Ishikawa (cell line): Measurements from ENCODE around the gene SLC26A6.

Experiments
- CEBPB ChIP-seq: IDR thresholded peaks from 2 replicates; pipeline ENCODE4 v1.6.1; 2012
- CREB1 ChIP-seq: IDR thresholded peaks from 2 replicates; pipeline ENCODE4 v1.6.1; 2012; ENCODE audit warnings: low read depth
- EGR1 ChIP-seq: IDR thresholded peaks from 2 replicates; pipeline ENCODE4 v1.6.1; 2012
- EP300 ChIP-seq: IDR thresholded peaks from 2 replicates; pipeline ENCODE4 v1.6.1; 2012; ENCODE audit warnings: borderline replicate concordance
- FOXM1 ChIP-seq: IDR thresholded peaks from 2 replicates; pipeline ENCODE4 v1.6.1; 2012; ENCODE audit warnings: low read depth, borderline replicate concordance
- NFIC ChIP-seq: IDR thresholded peaks from 2 replicates; pipeline ENCODE4 v1.6.1; 2012
- RAD21 ChIP-seq: IDR thresholded peaks from 2 replicates; pipeline ENCODE4 v1.6.1; 2012; ENCODE audit warnings: low read depth
- TAF1 ChIP-seq: IDR thresholded peaks from 2 replicates; pipeline ENCODE4 v1.6.1; 2012; ENCODE audit warnings: low read depth, mild to moderate bottlenecking
- TEAD4 ChIP-seq: IDR thresholded peaks from 2 replicates; pipeline ENCODE4 v1.6.1; 2012
- YY1 ChIP-seq: IDR thresholded peaks from 2 replicates; pipeline ENCODE4 v1.6.1; 2012; ENCODE audit warnings: low read depth
- ZBTB7A ChIP-seq: IDR thresholded peaks from 2 replicates; pipeline ENCODE4 v1.6.1; 2012; ENCODE audit warnings: low read depth
- TF ChIP-seq, protein P1 (sequence below): IDR thresholded peaks from 2 replicates; pipeline ENCODE4 v1.6.1; 2012; ENCODE audit warnings: low read depth, mild to moderate bottlenecking
- TF ChIP-seq, protein P2 (sequence below): IDR thresholded peaks from 2 replicates; pipeline ENCODE4 v1.6.1; 2012
- TF ChIP-seq, protein P3 (sequence below): IDR thresholded peaks from 2 replicates; pipeline ENCODE4 v1.6.1; 2012

DNA sequence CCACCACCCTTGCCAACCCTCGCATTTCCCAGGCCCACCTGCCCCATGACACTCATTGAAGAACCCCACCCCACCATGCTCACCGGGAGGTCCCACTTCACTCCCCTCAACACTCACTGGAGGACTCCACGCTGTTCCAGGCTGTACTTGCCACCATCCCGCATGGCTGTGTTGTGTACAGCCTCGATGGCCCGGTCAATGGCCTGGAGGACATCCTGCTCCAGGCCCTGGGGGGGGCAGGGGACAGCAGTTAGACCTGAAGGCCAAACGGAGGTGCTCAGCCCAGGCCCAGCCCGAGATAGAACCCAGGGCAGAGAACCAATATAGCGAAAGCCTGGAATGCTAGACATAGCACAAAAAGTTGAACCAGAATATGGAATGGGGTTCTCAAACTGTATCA, 47.5 kb upstream of the SLC26A6 start:
- TF ChIP-seq EP300 (no peak), FOXM1 (no peak), NFIC (no peak), CREB1 (no peak), YY1 (no peak), TEAD4 (no peak), EGR1 (no peak), ZBTB7A (no peak), RAD21 (no peak), TAF1 (no peak), CEBPB (no peak)
- TF ChIP-seq, protein P1, sequence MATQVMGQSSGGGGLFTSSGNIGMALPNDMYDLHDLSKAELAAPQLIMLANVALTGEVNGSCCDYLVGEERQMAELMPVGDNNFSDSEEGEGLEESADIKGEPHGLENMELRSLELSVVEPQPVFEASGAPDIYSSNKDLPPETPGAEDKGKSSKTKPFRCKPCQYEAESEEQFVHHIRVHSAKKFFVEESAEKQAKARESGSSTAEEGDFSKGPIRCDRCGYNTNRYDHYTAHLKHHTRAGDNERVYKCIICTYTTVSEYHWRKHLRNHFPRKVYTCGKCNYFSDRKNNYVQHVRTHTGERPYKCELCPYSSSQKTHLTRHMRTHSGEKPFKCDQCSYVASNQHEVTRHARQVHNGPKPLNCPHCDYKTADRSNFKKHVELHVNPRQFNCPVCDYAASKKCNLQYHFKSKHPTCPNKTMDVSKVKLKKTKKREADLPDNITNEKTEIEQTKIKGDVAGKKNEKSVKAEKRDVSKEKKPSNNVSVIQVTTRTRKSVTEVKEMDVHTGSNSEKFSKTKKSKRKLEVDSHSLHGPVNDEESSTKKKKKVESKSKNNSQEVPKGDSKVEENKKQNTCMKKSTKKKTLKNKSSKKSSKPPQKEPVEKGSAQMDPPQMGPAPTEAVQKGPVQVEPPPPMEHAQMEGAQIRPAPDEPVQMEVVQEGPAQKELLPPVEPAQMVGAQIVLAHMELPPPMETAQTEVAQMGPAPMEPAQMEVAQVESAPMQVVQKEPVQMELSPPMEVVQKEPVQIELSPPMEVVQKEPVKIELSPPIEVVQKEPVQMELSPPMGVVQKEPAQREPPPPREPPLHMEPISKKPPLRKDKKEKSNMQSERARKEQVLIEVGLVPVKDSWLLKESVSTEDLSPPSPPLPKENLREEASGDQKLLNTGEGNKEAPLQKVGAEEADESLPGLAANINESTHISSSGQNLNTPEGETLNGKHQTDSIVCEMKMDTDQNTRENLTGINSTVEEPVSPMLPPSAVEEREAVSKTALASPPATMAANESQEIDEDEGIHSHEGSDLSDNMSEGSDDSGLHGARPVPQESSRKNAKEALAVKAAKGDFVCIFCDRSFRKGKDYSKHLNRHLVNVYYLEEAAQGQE: no peak
- TF ChIP-seq, protein P2, sequence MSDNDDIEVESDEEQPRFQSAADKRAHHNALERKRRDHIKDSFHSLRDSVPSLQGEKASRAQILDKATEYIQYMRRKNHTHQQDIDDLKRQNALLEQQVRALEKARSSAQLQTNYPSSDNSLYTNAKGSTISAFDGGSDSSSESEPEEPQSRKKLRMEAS: no peak
- TF ChIP-seq, protein P3, sequence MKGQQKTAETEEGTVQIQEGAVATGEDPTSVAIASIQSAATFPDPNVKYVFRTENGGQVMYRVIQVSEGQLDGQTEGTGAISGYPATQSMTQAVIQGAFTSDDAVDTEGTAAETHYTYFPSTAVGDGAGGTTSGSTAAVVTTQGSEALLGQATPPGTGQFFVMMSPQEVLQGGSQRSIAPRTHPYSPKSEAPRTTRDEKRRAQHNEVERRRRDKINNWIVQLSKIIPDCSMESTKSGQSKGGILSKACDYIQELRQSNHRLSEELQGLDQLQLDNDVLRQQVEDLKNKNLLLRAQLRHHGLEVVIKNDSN: no peak
